Cardiac muscle cell (in vitro differentiated cells and primary cell): ENCODE measurements around the gene CCDC47. TPM values are rescaled to one million over a fixed set of nuclear protein-coding genes. Genes with fewer than 3 reads are reported as not detected.

Experiments used
- DNase-seq, 2 donors: peaks; one replicate each; pipeline versions ENCODE4 v3.0.0 to v3.0.0-alpha.2; 2010 to 2017; ENCODE audit warnings: low read depth in 1 of 2, low spot score in 1 of 2
- H3K27ac ChIP-seq: fragments of 200-600 bp; sonication (generic); 2 replicates; pipeline ENCODE4 v1.5.1; 2016
- H3K27me3 ChIP-seq: fragments of 200-600 bp; sonication (generic); 2 replicates; pipeline ENCODE4 v1.6.0; 2016; ENCODE audit warnings: control low read depth
- H3K36me3 ChIP-seq: fragments of 200-600 bp; sonication (generic); 2 replicates; pipeline ENCODE4 v1.5.1; 2016; ENCODE audit warnings: control low read depth
- H3K4me1 ChIP-seq: fragments of 200-600 bp; sonication (generic); 2 replicates; pipeline ENCODE4 v1.8.1; 2017; ENCODE audit warnings: low read depth, mild to moderate bottlenecking, mixed run types
- H3K4me3 ChIP-seq: fragments of 200-600 bp; sonication (generic); 2 replicates; pipeline ENCODE4 v1.5.1; 2016; ENCODE audit warnings: mild to moderate bottlenecking
- H3K9me3 ChIP-seq: fragments of 200-600 bp; sonication (generic); 2 replicates; pipeline ENCODE4 v1.5.1; 2017; ENCODE audit warnings: low read depth, mild to moderate bottlenecking, control low read depth
- CTCF ChIP-seq: IDR thresholded peaks from 2 replicates; pipeline ENCODE4 v1.5.1; 2012; ENCODE audit warnings: low read depth, mild to moderate bottlenecking, low read length
- polyA plus RNA-seq: library from polyadenylated mRNA; unstranded; fragments of >200 nt; fragmentation: Nextera tagmentation; extraction: Ambion mirVana; gene quantifications from 2 replicates; pipeline ENCODE4 v1.2.1, GENCODE V29; 2016
- total RNA-seq: library from RNA; depleted of rRNA; stranded (reverse); fragments of >200 nt; gene quantifications from 2 replicates; pipeline ENCODE4 v1.2.3, GENCODE V29; 2016

Gene CCDC47
- total and polyA plus RNA-seq, 2 experiments from 2014 or later = 30.0 to 54.7 TPM

- H3K27ac ChIP-seq = peak overlapping the region; percentile 37
- H3K4me1 ChIP-seq = no peaks in the 10 kb centered on the region
- peak overlapping the region; percentile 79 for H3K4me3 ChIP-seq
- peak; percentile 4 for TF ChIP-seq CTCF
- H3K36me3 ChIP-seq = no peaks in the 10 kb centered on the region
- H3K27me3 ChIP-seq = no peaks in the 10 kb centered on the region
- H3K9me3 ChIP-seq = no peaks in the 10 kb centered on the region
- peak; percentile 53 to 82 for DNase-seq
Measured at GRCh38 chr17:63700528-63701455, 72.6 kb downstream of the CCDC47 start.

GRCh38 chr17:63699638-63700527, 73.5 kb downstream of the CCDC47 start, which contains the start of gene LIMD2:
LIMD2 (minus strand) TSS chr17:63700125; CDS start chr17:63699298, 827 bp downstream.
- no peaks in the 10 kb centered on the region for H3K27me3 ChIP-seq

GRCh38 chr17:63698886-63699637, 74.3 kb downstream of the CCDC47 start:
- Histone ChIP-seq H3K27me3 (no peaks in the 10 kb centered on the region), H3K36me3 (no peaks in the 10 kb centered on the region), H3K4me1 (no peaks in the 10 kb centered on the region), H3K27ac (no peak overlapping the region), H3K9me3 (no peaks in the 10 kb centered on the region), H3K4me3 (peak overlapping the region; percentile 79)
- TF ChIP-seq CTCF = no peak
- peak in 1 of 2 donors; percentile 69 for DNase-seq

More at GRCh38 chr17:63699638-63700527, 73.5 kb downstream of the CCDC47 start, which contains the start of gene LIMD2:
- peak; percentile 55 to 72 for DNase-seq
- Histone ChIP-seq H3K4me3 (peak within 1 kb of the TSS; percentile 79), H3K27ac (peak within 1 kb of the TSS; percentile 37), H3K36me3 (no peaks in the 10 kb centered on the region), H3K9me3 (no peaks in the 10 kb centered on the region), H3K4me1 (no peaks in the 10 kb centered on the region)
- no peak for TF ChIP-seq CTCF

- peak overlapping the region; percentile 79 for H3K4me3 ChIP-seq
- H3K4me1 ChIP-seq = no peaks in the 10 kb centered on the region
- no peaks in the 10 kb centered on the region for H3K9me3 ChIP-seq
- H3K27ac ChIP-seq = no peak overlapping the region
- no peaks in the 10 kb centered on the region for H3K36me3 ChIP-seq
- DNase-seq = no peak
- H3K27me3 ChIP-seq = no peaks in the 10 kb centered on the region
- TF ChIP-seq CTCF = no peak
Measured at GRCh38 chr17:63698381-63698885, 75.0 kb downstream of the CCDC47 start.
